Measurements from ENCODE around the gene SLC16A8.

The SLC16A8 gene

DNA sequence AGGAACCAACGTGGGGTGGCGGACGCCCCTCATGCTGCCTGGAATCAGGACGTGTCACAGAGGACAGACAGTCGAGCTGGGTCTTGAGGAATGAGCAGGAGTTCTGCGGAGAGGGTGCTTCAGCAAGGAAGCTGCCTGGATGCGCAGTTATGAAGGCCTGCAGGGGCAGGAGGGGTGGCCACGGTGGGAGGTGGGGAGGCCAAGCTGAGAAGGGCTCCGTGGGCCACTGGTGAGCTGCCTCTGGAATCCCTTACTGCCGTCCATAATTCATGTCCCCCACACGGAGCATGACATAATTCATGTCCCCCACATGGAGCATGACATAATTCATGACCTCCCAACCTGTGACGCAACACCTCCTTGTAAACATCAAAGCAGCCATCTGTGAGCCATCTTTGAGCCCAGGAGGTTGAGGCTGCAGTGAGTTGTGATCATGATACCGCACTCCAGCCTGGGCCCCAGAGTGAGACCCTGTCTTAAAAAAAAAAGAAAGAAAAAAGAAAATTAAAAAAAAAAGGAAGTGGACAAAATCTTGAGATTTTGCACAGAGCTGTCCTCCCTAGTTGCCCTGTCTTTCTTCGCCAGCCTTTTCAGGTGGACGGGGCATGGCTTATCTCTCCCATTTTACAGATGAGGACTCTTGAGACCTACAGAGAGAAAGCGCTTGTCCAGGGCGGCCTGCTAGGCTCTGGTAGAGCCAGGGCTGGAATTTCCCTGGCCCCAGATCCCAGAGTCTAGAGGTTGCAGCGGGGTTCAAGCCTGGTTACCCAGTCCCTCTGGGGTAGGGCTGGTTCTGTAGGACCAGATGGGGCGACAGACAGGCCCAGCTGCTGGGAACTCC, 51.1 kb downstream of the SLC16A8 start:
- FAIRE-seq (no peak), DNase-seq (ENCODE audit: insufficient read length, low spot score) (peak; percentile 64)

DNA sequence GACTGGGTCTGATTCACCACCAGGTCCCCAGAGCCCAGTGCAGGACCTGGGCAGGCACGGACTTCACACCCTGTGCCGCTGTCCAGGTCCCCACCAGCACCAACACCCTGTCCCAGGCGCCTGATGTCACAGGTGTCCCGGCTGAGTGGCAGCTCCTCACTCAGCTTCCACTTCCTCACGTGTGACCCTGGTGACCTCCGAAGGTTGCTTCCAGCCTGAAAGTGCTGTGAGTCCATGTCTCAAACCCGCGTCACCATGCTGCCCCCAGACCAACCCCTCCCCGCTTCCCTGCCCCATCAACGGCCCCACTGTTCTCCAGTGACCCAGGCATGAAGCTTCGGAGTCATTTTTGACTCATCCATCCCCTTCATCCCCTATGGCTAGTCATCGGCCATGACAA, 52.5 kb downstream of the SLC16A8 start:
- FAIRE-seq (no peak), DNase-seq (ENCODE audit: insufficient read length, low spot score) (no peak)

DNA sequence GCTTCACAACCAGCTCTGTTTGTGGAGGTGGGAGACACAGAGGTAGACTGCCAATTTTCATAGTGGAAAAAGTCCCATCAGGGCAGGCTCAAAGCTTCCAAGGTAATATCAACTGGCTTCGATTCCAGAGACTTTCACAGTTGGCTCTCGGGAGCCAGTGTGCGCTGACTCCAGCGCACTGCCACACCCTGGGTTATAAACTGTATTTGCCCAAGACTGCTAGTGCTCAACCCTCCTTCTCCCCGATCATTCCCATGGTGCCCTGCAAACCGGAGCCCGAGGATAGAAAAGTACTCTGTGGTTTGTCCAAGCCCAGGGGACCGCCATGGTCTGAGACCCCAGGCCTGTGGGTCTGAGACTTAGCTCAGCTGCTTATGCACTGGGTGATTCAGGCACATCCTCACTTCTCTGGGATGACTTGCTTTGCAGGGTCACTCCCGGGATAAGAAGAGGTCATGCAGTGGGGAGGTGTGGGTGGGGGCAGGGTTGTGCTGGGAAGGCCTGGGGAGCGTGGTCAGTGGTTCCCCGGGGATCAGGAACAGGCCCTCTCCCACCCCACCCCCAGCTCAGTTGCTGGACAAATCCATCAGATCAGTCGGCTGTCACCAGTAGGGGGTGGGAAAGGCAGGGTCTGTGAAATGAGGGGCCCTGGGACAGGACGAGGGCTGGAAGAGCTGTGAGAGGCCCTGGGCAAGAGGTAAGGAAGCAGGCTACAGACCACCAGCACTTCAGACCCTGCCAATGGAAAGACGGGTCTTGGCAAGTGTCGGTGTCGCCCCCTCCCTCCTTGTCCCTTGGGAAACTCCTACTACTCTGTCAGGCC, 53.5 kb downstream of the SLC16A8 start:
- DNase-seq (ENCODE audit: insufficient read length, low spot score) (no peak), FAIRE-seq (no peak)

DNA sequence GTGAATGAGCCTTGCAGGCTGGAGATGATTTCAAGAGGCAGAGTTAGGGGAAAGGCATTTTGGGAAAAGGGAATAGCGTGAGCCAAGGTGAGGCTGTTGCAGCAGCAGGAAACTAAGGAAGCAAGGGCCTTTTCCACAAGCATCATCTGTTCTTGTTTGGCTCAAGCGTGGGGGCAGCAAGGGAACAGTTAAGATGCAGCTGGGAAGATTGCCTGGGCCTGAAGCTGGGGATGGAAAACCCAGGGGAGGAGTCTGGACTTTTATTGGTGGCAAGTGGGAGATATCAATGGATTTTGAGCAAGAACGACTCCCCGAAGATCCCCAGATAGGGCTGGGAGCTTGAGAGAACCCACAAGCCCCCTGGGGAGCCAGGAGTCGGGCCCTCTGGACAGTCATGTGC, 54.1 kb downstream of the SLC16A8 start:
- FAIRE-seq (no peak), DNase-seq (ENCODE audit: insufficient read length, low spot score) (no peak)

DNA sequence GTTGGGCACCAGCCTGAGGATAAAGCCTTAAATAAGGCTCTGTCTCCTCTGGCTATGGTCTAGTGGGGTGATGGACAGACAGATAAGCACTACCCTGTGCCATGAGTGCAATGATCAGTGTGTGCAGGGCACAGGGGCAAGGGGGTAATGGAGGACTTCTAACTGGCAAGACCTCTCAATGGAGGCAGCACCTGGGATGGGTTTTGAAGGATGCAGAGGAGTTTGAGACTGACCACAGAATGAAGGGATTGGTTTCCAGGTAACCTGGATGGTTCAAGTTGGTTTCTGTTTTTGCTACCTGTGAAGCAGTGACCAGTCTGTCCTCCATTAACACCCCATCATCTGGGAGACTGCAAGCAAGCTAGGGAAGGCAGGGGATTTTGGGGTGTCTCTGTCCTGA, 54.6 kb downstream of the SLC16A8 start:
- no peak for DNase-seq (ENCODE audit: insufficient read length, low spot score)
- FAIRE-seq: no peak

DNA sequence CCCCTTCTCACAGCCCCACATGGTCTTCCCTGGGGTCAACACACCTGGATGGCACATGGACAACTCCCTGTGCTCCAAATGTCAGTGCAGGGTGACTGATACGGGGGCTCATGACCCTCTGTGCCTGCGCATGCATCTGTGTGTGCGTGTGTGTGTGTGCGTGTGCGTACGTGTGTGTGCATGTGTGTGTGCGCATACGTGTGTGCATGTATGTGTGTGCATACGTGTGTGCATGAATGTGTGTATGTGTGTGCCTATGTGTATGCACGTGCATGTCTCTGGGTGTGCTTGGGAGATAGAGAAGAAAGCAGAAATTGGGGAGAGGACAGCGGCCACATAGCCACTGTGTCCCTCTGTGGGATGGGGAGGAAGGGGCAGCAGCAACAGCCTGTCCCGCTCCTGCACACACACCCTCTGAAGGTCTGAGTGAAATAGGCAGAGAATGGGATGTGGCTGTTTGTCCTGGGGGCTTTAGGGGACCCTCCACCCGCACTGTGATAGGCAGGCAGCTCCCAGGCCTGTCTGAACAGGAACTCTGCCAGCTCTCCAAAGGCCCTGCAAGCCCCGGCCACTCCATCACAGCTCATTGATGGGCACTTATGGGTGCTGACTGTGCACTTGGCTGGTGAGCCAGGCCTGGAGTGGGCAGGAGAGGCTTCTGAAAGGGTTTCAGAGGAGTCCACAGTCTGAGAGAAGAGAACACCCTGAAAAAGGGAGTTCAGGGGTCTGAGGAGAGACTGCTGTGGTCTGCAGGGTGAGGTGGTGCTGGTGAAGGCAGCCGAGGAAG, 55.4 kb downstream of the SLC16A8 start:
- FAIRE-seq: no peak
- no peak for DNase-seq (ENCODE audit: insufficient read length, low spot score)
